AG08396 (cell line): ENCODE measurements around the gene PORCN.
A peak's percentile ranks its signal among the peaks of the same experiment; 100 is the strongest.

Experiments used
- DNase-seq: peaks from one replicate; pipeline ENCODE4 v3.0.0; 2012; ENCODE audit warnings: low spot score, mixed read lengths

Gene PORCN

DNA sequence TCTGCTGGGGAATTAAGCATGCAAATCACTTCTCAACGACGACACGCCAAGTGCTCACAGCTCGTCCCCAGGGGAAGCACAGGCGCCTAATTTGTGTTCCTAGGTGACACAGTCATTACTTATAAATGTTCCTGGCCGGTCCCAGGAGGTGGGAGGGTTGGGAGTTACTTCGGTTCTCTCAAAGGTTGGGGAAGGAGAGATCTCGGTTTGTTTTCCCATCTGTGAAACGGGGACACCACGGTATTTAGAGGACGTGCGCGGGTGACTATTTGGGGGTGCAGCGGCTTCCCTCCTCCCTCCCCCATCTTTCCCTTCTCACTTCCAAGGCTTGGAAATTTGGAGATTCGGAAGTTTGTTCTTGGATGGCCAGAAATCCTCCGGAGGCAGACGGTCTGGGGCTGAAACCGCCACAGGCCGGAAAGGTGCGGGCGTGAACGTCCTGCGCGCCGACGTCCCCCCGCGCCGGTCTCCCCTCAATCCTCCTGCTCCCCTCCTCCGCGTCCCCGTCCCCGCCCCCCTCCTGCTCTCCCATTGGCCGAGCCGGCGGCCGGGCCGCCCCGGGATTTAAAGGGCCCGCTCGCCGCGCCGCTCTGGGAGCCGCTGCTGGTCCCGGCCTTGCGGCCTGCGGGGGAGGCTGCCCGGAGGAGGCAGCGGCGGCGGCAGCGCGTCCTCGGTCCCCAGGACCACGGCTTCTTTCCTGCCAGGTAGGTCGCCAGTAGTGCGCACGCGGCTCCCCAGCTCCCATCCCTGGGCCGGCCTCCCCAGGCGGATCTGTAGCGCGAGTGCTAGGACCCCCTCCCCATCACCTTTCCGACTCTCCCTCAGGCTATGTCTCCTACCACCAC is at the start of gene PORCN:
PORCN (plus strand) TSS at position 593 of the 845 bp plus-strand sequence. CDS start 829 bp downstream, outside the sequence.
- DNase-seq: peak; percentile 89

- DNase-seq: no peak
These were observed 49.3 kb upstream of the PORCN start for GRCh38 chrX:48459483-48459882.

DNA sequence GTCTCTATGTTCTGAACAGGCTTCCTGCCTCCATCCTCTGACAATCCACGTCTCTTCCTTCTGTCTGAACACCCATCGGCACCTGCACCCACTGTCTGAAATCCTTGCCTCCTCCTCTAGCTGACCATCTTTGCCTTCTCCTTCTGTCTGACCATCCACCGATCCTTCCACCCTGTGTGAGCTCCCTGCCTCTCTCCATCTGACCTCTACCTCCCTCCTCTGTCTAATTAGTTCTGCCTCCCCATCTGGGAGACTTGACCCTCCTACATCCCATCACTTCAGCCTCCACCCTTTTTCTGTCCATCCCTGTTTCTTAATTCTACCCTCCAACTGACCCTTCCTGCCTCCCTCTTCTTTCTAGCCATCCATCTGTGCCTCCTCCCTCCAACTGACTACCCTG is 48.8 kb upstream of the PORCN start:
- DNase-seq: no peak

DNA sequence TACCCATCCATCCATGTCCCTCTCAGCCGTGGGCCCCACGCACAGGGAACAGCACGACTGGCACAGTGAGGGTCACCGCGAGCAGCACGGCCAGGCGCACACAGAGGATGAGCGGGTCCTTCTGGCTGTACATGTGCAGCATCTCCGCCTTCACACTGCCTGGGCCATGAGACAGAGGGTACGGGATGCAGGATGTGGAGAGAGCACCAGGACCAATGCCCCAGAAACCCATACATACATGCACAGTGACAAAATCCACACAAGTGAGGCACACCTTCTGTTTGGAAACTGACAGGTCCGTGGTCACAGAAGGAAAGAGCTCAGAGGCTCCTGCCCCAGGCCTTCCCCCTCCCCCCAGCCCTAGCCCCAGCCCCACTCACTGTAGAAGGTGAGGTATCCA is 48.2 kb upstream of the PORCN start:
- peak; percentile 1 for DNase-seq

DNA sequence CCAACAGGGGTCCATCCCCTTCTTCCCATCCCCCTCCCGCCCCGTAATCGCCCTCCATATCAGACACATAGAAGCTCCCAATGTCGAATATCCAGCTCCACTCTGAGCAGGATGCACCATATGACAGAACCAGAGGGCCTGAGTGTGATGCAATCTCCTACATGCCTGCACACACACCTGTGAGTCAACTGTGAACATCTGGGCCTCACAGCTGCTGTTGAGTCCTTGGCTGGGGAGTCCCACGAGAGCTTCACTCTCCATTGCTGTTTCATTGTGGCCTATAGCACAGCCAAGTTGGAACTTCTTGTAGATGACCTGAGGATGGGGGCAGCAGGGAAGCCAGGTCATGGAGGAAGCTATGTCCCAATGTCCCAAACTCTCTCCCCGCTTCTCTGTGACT is 47.0 kb upstream of the PORCN start:
- DNase-seq: peak; percentile 1

GRCh38 chrX:48465336-48465933 is 43.4 kb upstream of the PORCN start:
- DNase-seq: peak; percentile 76

DNA sequence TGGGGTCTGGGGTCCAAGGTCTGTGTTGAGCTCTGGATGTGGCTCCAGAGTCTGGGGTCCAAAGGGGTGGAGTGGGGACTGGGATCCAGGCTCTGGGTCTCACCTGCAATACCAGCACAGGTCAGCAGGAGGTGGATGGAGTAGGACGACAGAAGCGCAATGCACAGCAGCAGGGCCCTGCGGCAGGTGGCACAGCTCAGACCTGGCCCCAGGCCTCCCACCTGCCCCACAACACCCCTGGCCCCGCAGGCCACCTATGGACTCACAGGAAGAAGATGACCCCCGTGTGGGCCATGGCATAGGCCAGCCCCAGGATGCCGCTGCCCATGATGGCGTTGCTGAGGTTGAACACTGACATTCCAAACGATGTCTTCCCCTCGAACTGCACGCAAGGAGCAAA is 42.1 kb upstream of the PORCN start:
- peak; percentile 2 for DNase-seq

DNA sequence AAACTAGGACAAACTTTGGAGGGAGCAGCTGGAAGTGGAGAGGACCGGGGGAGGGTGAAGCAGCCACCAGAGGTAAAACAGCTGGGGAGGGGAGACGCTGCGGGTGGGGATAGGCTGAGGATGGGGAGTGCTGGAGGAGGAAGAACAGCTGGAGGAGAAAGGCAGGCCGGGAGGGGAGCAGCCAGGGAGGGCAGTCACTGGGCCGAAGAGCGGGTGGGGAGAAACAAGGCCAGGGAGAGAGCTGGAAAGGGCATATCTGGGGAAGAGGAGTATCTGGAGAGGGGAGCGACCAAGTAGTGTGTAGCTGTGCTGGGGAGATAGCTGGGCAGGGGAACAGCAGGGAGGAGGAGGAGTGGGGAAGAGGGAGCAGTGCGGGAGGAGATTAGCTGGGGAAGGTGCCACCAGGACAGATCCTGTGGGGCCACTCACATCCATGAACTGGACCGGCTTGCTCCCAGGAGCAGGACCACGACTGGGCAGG is 41.5 kb upstream of the PORCN start:
- DNase-seq: peak; percentile 7

DNA sequence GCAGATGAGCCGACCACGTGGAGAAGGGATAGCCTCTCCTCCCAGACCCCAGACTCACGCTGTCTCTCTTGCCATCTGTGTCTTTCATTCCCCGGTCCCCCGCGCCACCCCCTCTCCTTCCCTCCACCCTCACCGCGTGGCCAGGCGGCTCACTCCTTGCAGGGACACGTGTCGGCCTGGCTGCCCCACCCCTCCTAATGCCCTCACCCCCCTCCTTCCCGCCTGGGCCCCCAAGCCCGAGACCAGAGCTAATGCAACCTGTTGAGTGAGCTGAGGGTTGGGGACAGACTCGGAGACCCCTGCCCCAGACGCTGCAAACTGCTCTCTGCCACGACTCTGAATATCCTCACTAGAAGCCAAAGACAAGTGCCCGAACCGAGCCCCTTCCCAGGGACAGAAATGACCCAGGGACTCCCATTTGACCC is 40.5 kb upstream of the PORCN start:
- DNase-seq: peak; percentile 15

- DNase-seq: no peak
These were observed 39.8 kb upstream of the PORCN start for GRCh38 chrX:48468693-48469691.

- peak; percentile 2 for DNase-seq
These were observed 38.5 kb upstream of the PORCN start, which contains the start of gene SLC38A5 for GRCh38 chrX:48470110-48470832. Gene SLC38A5, minus strand, starts transcription at chrX:48470260. Its CDS starts 2,336 bp downstream, at chrX:48467924.

DNA sequence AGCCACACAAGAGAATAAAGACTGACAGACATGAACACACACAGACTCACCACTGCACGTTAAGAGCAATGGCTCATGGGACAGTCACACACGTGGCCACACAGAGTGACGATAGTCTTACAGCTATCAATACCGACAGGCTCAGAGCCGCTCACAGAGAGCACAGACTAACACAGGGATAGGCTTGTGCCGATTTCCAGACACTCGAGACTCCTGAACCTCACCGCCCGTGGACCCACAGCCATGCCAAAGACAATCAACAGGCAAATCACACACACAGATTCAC is 38.0 kb upstream of the PORCN start:
- DNase-seq: no peak

- no peak for DNase-seq
These were observed 37.3 kb upstream of the PORCN start for GRCh38 chrX:48471504-48471903.

- no peak for DNase-seq
These were observed 36.6 kb upstream of the PORCN start for GRCh38 chrX:48472225-48472624.

GRCh38 chrX:48472851-48473703 is 35.7 kb upstream of the PORCN start:
- DNase-seq: no peak

DNA sequence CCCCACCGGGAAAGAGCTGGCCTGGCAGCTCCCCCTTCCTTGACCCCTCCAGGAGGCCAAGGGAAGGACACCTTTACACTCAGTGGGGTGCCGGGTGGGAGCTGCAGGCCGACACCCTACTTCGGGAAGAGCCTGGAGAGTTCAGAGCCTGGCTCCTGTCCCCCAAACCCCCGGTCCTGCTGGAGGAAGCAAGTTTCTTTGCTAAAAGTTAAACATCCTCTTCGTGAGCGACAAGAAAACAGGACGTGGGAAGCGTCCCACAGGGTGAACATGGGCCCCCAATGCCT is 35.1 kb upstream of the PORCN start:
- DNase-seq: no peak

DNA sequence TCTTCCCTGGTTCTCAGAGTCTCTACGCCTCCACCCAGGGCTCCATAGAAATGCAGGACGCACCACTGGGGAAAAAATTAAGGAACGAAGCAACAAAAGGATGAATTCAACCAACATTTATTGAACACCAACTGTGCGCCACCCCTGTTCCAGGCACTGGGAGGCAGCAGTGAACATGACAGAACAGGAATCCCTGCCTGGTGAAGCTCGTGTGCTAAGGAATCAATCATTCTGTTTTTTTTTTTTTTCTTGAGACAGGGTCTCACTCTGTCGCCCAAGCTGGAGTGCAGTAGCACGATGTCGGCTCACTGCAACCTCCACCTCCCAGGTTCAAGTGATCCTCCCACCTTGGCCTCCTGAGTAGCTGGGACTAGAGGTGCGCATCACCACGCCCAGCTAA is 34.7 kb upstream of the PORCN start:
- DNase-seq: no peak

- no peak for DNase-seq
These were observed 34.2 kb upstream of the PORCN start for GRCh38 chrX:48474581-48474980.

DNA sequence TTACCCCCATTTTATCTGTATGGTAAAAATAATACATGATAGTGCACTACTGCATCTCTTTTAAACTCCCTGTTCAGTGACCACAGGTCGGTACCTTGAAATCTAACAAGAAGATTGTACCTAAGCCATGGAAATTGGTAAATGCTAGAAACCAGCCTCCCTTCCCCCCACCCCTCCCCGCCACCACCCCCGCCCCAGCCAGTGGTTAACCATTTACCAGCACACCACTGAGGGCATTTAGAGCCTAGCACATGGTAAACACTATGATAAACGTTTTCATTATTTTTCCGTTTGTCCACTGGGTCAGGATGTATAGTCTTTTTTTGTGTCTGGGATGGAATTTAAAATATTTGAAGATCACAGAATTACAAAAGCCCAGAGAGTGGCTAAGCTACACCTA is 33.5 kb upstream of the PORCN start:
- no peak for DNase-seq

- DNase-seq: peak; percentile 83
These were observed 32.8 kb upstream of the PORCN start, which contains the start of gene FTSJ1 for GRCh38 chrX:48475774-48476577. Gene FTSJ1, plus strand, starts transcription at chrX:48476199. Its CDS starts 1,849 bp downstream, at chrX:48478048.
